ENCODE measurements around the gene MAP3K14.

- no peak for TF ChIP-seq CTCF (IDR thresholded peaks at IDR 0.05; ENCODE audit: low read depth, low read length, poor library complexity, severe bottlenecking)
- no peak for TF ChIP-seq EZH2phosphoT487 (IDR thresholded peaks at IDR 0.05; ENCODE audit: borderline replicate concordance, low read length)
Measured at GRCh38 chr17:45336390-45337182, 19.8 kb upstream of the MAP3K14 start.

Data from DOHH2 (cell line).